GM23338 (cell line): ENCODE data around the gene TANC2. TPM values are rescaled to one million over a fixed set of nuclear protein-coding genes. Genes with fewer than 3 reads are reported as not detected.
"Not testable (repeated sequence)": the region's sequence is repeated elsewhere in the genome, so short reads cannot be mapped to it uniquely, and the experiment has no call there.

Experiments used
- ATAC-seq: fragments of 200-7000 bp; cut with Tn5 transposase; 3 replicates; pipeline ENCODE4 v1.9.1; 2020
- DNase-seq: peaks from one replicate; pipeline ENCODE4 v3.0.0-alpha.2; 2015; ENCODE audit warnings: low spot score
- H2AFZ ChIP-seq: fragments of 200-600 bp; sonication (generic); 2 replicates; pipeline ENCODE4 v1.8.0; 2016; ENCODE audit warnings: antibody characterized with exemption, mild to moderate bottlenecking, moderate library complexity
- H3F3A ChIP-seq: fragments of 200-600 bp; sonication (generic); replicated peaks from 2 replicates; pipeline ENCODE4 v1.8.0; 2017; ENCODE audit warnings: antibody characterized with exemption, mixed run types, low read depth
- H3K27ac ChIP-seq: fragments of 200-600 bp; sonication (generic); 2 replicates; pipeline ENCODE4 v1.6.1; 2016; ENCODE audit warnings: low read depth
- H3K27me3 ChIP-seq: fragments of 200-600 bp; sonication (generic); 2 replicates; pipeline ENCODE4 v1.8.0; 2016; ENCODE audit warnings: mild to moderate bottlenecking, mixed run types, moderate library complexity; ENCODE audit not compliant: insufficient read depth
- H3K36me3 ChIP-seq: fragments of 200-600 bp; sonication (generic); 2 replicates; pipeline ENCODE4 v1.8.0; 2016; ENCODE audit warnings: mild to moderate bottlenecking; ENCODE audit not compliant: insufficient read depth
- H3K4me1 ChIP-seq: fragments of 200-600 bp; sonication (generic); 2 replicates; pipeline ENCODE4 v1.8.0; 2016; ENCODE audit warnings: mild to moderate bottlenecking, moderate library complexity; ENCODE audit not compliant: insufficient read depth
- H3K4me2 ChIP-seq: fragments of 200-600 bp; sonication (generic); 2 replicates; pipeline ENCODE4 v1.7.1; 2017; ENCODE audit warnings: mixed run types
- H3K4me3 ChIP-seq: fragments of 200-600 bp; sonication (generic); 2 replicates; pipeline ENCODE4 v1.6.1; 2016; ENCODE audit warnings: mixed run types
- H3K79me2 ChIP-seq: fragments of 200-600 bp; sonication (generic); replicated peaks from 2 replicates; pipeline ENCODE4 v1.8.0; 2017; ENCODE audit warnings: mild to moderate bottlenecking; ENCODE audit not compliant: insufficient read depth
- H3K9me2 ChIP-seq: fragments of 200-600 bp; sonication (generic); 2 replicates; pipeline ENCODE4 v1.8.0; 2017; ENCODE audit not compliant: insufficient read depth
- H4K20me1 ChIP-seq: fragments of 200-600 bp; sonication (generic); replicated peaks from 2 replicates; pipeline ENCODE4 v1.8.0; 2017; ENCODE audit warnings: mild to moderate bottlenecking; ENCODE audit not compliant: insufficient read depth
- H3K27ac Mint-ChIP-seq: 2 replicates; pipeline ENCODE4 v1.8.0; 2020; ENCODE audit warnings: inconsistent platforms, mild to moderate bottlenecking, moderate library complexity, mixed read lengths
- H3K27me3 Mint-ChIP-seq: 3 replicates; pipeline ENCODE4 v1.8.0; 2022; ENCODE audit warnings: low read depth, mild to moderate bottlenecking, moderate library complexity, mixed read lengths, inconsistent platforms; ENCODE audit not compliant: insufficient read depth, poor library complexity
- H3K36me3 Mint-ChIP-seq: 3 replicates; pipeline ENCODE4 v1.8.0; 2021; ENCODE audit warnings: low read depth, mild to moderate bottlenecking, inconsistent platforms, moderate library complexity, mixed read lengths
- H3K4me1 Mint-ChIP-seq: 3 replicates; pipeline ENCODE4 v1.8.0; 2020; ENCODE audit warnings: mild to moderate bottlenecking, inconsistent platforms, mixed read lengths
- H3K4me3 Mint-ChIP-seq: 3 replicates; pipeline ENCODE4 v1.8.0; 2021; ENCODE audit warnings: moderate library complexity, mild to moderate bottlenecking, inconsistent platforms, mixed read lengths
- H3K9me3 Mint-ChIP-seq: 3 replicates; pipeline ENCODE4 v1.8.0; 2020; ENCODE audit warnings: moderate library complexity, mild to moderate bottlenecking, inconsistent platforms, mixed read lengths
- CREB1 ChIP-seq: fragments of 250-450 bp; sonication (Bioruptor Pico); IDR thresholded peaks from 2 replicates; pipeline ENCODE4 v1.5.0; 2020; ENCODE audit warnings: low read depth, mild to moderate bottlenecking, moderate library complexity
- CTCF ChIP-seq, 2 experiments: fragments of 200-600 bp in 1 of 2; sonication (generic) in 1 of 2; conservative IDR thresholded peaks; 2 replicates each; pipeline versions ENCODE4 v1.5.1 to v1.6.1; 2016 to 2017; ENCODE audit warnings: antibody characterized with exemption in 2 of 2, low read depth in 2 of 2, mild to moderate bottlenecking in 2 of 2, moderate library complexity in 1 of 2
- ETS1 ChIP-seq: IDR thresholded peaks from 2 replicates; pipeline ENCODE4 v1.6.1; 2016; ENCODE audit warnings: antibody characterized with exemption
- EZH2 ChIP-seq: fragments of 200-600 bp; sonication (generic); IDR thresholded peaks from one replicate; pipeline ENCODE4 v1.8.0; 2017; ENCODE audit warnings: antibody characterized with exemption, mild to moderate bottlenecking, low read depth; ENCODE audit not compliant: unreplicated experiment
- EZH2phosphoT487 ChIP-seq: fragments of 200-600 bp; sonication (generic); IDR thresholded peaks from one replicate; pipeline ENCODE4 v1.8.1; 2018; ENCODE audit warnings: antibody characterized with exemption; ENCODE audit not compliant: unreplicated experiment
- JUNB ChIP-seq: IDR thresholded peaks from one replicate; pipeline ENCODE4 v1.6.1; 2016; ENCODE audit warnings: antibody characterized with exemption; ENCODE audit not compliant: unreplicated experiment
- NANOG ChIP-seq: IDR thresholded peaks from 2 replicates; pipeline ENCODE4 v1.6.1; 2016; ENCODE audit warnings: antibody characterized with exemption, borderline replicate concordance
- POLR2AphosphoS5 ChIP-seq: IDR thresholded peaks from 2 replicates; pipeline ENCODE4 v1.6.1; 2016; ENCODE audit warnings: antibody characterized with exemption, low read depth
- REST ChIP-seq: IDR thresholded peaks from one replicate; pipeline ENCODE4 v1.6.1; 2018; ENCODE audit warnings: antibody characterized with exemption; ENCODE audit not compliant: unreplicated experiment
- STAT1 ChIP-seq: IDR thresholded peaks from one replicate; pipeline ENCODE4 v1.6.1; 2016; ENCODE audit warnings: antibody characterized with exemption; ENCODE audit not compliant: unreplicated experiment
- ZNF114 ChIP-seq: fragments of 250-450 bp; sonication (Bioruptor Pico); IDR thresholded peaks from 2 replicates; pipeline ENCODE4 v1.5.0; 2020; ENCODE audit warnings: mild to moderate bottlenecking, moderate library complexity
- ZNF331 ChIP-seq: fragments of 250-450 bp; sonication (Bioruptor Pico); IDR thresholded peaks from 2 replicates; pipeline ENCODE4 v1.5.0; 2020; ENCODE audit warnings: low read depth, mild to moderate bottlenecking, moderate library complexity
- polyA plus RNA-seq: library from polyadenylated mRNA; unstranded; fragments of >200 nt; fragmentation: Nextera tagmentation; extraction: Ambion mirVana; gene quantifications from 2 replicates; pipeline ENCODE4 v1.2.1, GENCODE V29; 2016
- total RNA-seq: library from RNA; depleted of rRNA; stranded (reverse); fragments of >200 nt; shearing (Covaris generic); gene quantifications from 2 replicates; pipeline ENCODE4 v1.2.3, GENCODE V29; 2014

Gene TANC2
- total and polyA plus RNA-seq, 2 experiments from 2014 or later: 1.7 to 5.9 TPM

GRCh38 chr17:62975206-62975605, 9.2 kb downstream of the TANC2 start (continued):
- no peak for TF ChIP-seq EZH2phosphoT487

- H3K27ac Mint-ChIP-seq, DNase-seq, H3K4me3 Mint-ChIP-seq, H3K9me2 ChIP-seq, H4K20me1 ChIP-seq, H3K4me1 ChIP-seq, H2AFZ ChIP-seq, ATAC-seq, H3F3A ChIP-seq, H3K36me3 ChIP-seq, H3K4me1 Mint-ChIP-seq, H3K27me3 Mint-ChIP-seq, H3K79me2 ChIP-seq, H3K4me2 ChIP-seq, H3K4me3 ChIP-seq, H3K27ac ChIP-seq: not testable (repeated sequence)
- H3K9me3 Mint-ChIP-seq: peaks cover 21% of the 10 kb centered on the region; the same call in 2 of the 3 replicates
- peaks cover 17% of the 10 kb centered on the region; the same call in 2 of the 3 replicates for H3K36me3 Mint-ChIP-seq
- H3K27me3 ChIP-seq: peaks cover 11% of the 10 kb centered on the region
These were observed 10.7 kb downstream of the TANC2 start for GRCh38 chr17:62976643-62977231.

GRCh38 chr17:62980842-62981241, 14.8 kb downstream of the TANC2 start:
- DNase-seq (no peak), ATAC-seq (no peak)
- Histone ChIP-seq H3K79me2 (peaks cover 17% of the 10 kb centered on the region; the same call in 1 of the 2 replicates), H3F3A (no peaks in the 10 kb centered on the region), H3K27me3 (peaks cover 14% of the 10 kb centered on the region), H3K27ac (no peak overlapping the region), H4K20me1 (no peaks in the 10 kb centered on the region; the same call in 1 of the 2 replicates), H2AFZ (no peak overlapping the region), H3K36me3 (peaks cover 4% of the 10 kb centered on the region; the same call in 1 of the 2 replicates), H3K9me2 (no peaks in the 10 kb centered on the region), H3K4me2 (no peak overlapping the region), H3K4me3 (no peak overlapping the region), H3K4me1 (0 out of 2 replicates have a peak, but pooled peaks cover 4% of the 10 kb centered on the region)
- peaks cover 21% of the 10 kb centered on the region; the same call in 2 of the 3 replicates for H3K9me3 Mint-ChIP-seq
- H3K27me3 Mint-ChIP-seq: peaks cover 1% of the 10 kb centered on the region
- no peak overlapping the region for H3K27ac Mint-ChIP-seq
- H3K36me3 Mint-ChIP-seq: peaks cover 13% of the 10 kb centered on the region; the same call in 2 of the 3 replicates
- no peaks in the 10 kb centered on the region for H3K4me1 Mint-ChIP-seq
- no peak overlapping the region for H3K4me3 Mint-ChIP-seq
- no peak for TF ChIP-seq EZH2
- no peak for TF ChIP-seq ETS1
- TF ChIP-seq ZNF331 (CRISPR knock-in tag): no peak
- TF ChIP-seq REST: no peak
- TF ChIP-seq CTCF (conservative IDR thresholded peaks at IDR 0.05; ENCODE audit: low read depth in 2 of 2): no peak
- TF ChIP-seq ZNF114: no peak
- no peak for TF ChIP-seq STAT1
- no peak for TF ChIP-seq EZH2phosphoT487
- TF ChIP-seq POLR2AphosphoS5: no peak
- no peak for TF ChIP-seq CREB1 (CRISPR knock-in tag)
- TF ChIP-seq JUNB: no peak
- TF ChIP-seq NANOG: no peak
